ENCODE measurements around the gene AKR1B15. TPM values are rescaled to one million over a fixed set of nuclear protein-coding genes. Genes with fewer than 3 reads are reported as not detected.
"Not testable (repeated sequence)": the region's sequence is repeated elsewhere in the genome, so short reads cannot be mapped to it uniquely, and the experiment has no call there.

AKR1B15 gene
- total RNA-seq, 1 experiment from 2014 or later: 0.73 TPM

- no peak for DNase-seq
- no peak overlapping the region for H3K27ac Mint-ChIP-seq (ENCODE audit: unreplicated experiment)
- CTCF ChIA-PET: interaction anchor here (0.6 kb wide), 1 partner anchor 9 kb away, joined by 6 read pairs; no protein-coding TSS in a partner anchor
- TF ChIP-seq, protein P1, sequence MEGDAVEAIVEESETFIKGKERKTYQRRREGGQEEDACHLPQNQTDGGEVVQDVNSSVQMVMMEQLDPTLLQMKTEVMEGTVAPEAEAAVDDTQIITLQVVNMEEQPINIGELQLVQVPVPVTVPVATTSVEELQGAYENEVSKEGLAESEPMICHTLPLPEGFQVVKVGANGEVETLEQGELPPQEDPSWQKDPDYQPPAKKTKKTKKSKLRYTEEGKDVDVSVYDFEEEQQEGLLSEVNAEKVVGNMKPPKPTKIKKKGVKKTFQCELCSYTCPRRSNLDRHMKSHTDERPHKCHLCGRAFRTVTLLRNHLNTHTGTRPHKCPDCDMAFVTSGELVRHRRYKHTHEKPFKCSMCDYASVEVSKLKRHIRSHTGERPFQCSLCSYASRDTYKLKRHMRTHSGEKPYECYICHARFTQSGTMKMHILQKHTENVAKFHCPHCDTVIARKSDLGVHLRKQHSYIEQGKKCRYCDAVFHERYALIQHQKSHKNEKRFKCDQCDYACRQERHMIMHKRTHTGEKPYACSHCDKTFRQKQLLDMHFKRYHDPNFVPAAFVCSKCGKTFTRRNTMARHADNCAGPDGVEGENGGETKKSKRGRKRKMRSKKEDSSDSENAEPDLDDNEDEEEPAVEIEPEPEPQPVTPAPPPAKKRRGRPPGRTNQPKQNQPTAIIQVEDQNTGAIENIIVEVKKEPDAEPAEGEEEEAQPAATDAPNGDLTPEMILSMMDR (IDR thresholded peaks at IDR 0.05; ENCODE audit: unreplicated experiment): no peak
- peaks cover 29% of the 10 kb centered on the region for H3K4me1 Mint-ChIP-seq (ENCODE audit: low read depth, unreplicated experiment)
- H3K27me3 Mint-ChIP-seq (ENCODE audit: unreplicated experiment): no peaks in the 10 kb centered on the region
- peaks cover 12% of the 10 kb centered on the region for H3K36me3 Mint-ChIP-seq (ENCODE audit: insufficient read depth, unreplicated experiment)
- H3K9me3 Mint-ChIP-seq (ENCODE audit: low read depth, unreplicated experiment): no peaks in the 10 kb centered on the region
- intact Hi-C loops (cut with micrococcal nuclease; ENCODE audit: unreplicated experiment): no loop called here
- BruUV-seq (replicated peaks): no TSS peak
- H3K4me3 Mint-ChIP-seq (ENCODE audit: low read depth, unreplicated experiment): no peak overlapping the region
Measured at GRCh38 chr7:134535919-134536299, 13.0 kb upstream of the AKR1B15 start.

DNA sequence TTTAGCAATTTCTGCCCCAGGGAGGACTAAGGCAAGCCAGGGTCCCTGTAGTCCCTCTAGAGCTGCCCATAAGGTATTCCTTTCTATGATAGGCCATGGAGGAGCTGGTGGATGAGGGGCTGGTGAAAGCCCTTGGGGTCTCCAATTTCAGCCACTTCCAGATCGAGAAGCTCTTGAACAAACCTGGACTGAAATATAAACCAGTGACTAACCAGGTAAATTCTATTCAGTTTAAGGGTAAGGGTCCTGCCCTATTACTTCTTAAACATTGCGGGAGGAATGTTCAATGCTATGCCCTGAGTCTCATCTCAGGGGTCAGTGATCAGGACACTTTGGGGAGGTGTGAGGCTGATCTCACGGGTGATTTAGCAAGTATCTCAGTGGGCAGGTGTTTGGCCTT, 12.4 kb upstream of the AKR1B15 start:
- intact Hi-C loops (cut with micrococcal nuclease; ENCODE audit: unreplicated experiment); H3K4me3 Mint-ChIP-seq (ENCODE audit: low read depth, unreplicated experiment); H3K9me3 Mint-ChIP-seq (ENCODE audit: low read depth, unreplicated experiment); H3K27ac Mint-ChIP-seq (ENCODE audit: unreplicated experiment); CTCF ChIA-PET; BruUV-seq (replicated peaks); DNase-seq; H3K27me3 Mint-ChIP-seq (ENCODE audit: unreplicated experiment); H3K36me3 Mint-ChIP-seq (ENCODE audit: insufficient read depth, unreplicated experiment): not testable (repeated sequence)
- H3K4me1 Mint-ChIP-seq (ENCODE audit: low read depth, unreplicated experiment): peaks cover 23% of the 10 kb centered on the region

- CTCF ChIA-PET; H3K9me3 Mint-ChIP-seq (ENCODE audit: low read depth, unreplicated experiment); H3K36me3 Mint-ChIP-seq (ENCODE audit: insufficient read depth, unreplicated experiment); intact Hi-C loops (cut with micrococcal nuclease; ENCODE audit: unreplicated experiment); BruUV-seq (replicated peaks); DNase-seq; H3K27me3 Mint-ChIP-seq (ENCODE audit: unreplicated experiment); H3K4me3 Mint-ChIP-seq (ENCODE audit: low read depth, unreplicated experiment); H3K27ac Mint-ChIP-seq (ENCODE audit: unreplicated experiment): not testable (repeated sequence)
- peaks cover 15% of the 10 kb centered on the region for H3K4me1 Mint-ChIP-seq (ENCODE audit: low read depth, unreplicated experiment)
Measured at GRCh38 chr7:134537273-134537781, 11.6 kb upstream of the AKR1B15 start.

GRCh38 chr7:134539380-134540004, 9.4 kb upstream of the AKR1B15 start:
- H3K4me3 Mint-ChIP-seq (ENCODE audit: low read depth, unreplicated experiment): no peak overlapping the region
- no peaks in the 10 kb centered on the region for H3K9me3 Mint-ChIP-seq (ENCODE audit: low read depth, unreplicated experiment)
- no peaks in the 10 kb centered on the region for H3K27me3 Mint-ChIP-seq (ENCODE audit: unreplicated experiment)
- BruUV-seq (replicated peaks): no TSS peak
- H3K4me1 Mint-ChIP-seq (ENCODE audit: low read depth, unreplicated experiment): no peaks in the 10 kb centered on the region
- TF ChIP-seq, protein P1 (IDR thresholded peaks at IDR 0.05; ENCODE audit: unreplicated experiment): no peak
- H3K36me3 Mint-ChIP-seq (ENCODE audit: insufficient read depth, unreplicated experiment): no peaks in the 10 kb centered on the region
- intact Hi-C loops (cut with micrococcal nuclease; ENCODE audit: unreplicated experiment): no loop called here
- CTCF ChIA-PET: no interaction called here
- no peak for DNase-seq
- no peak overlapping the region for H3K27ac Mint-ChIP-seq (ENCODE audit: unreplicated experiment)

DNA sequence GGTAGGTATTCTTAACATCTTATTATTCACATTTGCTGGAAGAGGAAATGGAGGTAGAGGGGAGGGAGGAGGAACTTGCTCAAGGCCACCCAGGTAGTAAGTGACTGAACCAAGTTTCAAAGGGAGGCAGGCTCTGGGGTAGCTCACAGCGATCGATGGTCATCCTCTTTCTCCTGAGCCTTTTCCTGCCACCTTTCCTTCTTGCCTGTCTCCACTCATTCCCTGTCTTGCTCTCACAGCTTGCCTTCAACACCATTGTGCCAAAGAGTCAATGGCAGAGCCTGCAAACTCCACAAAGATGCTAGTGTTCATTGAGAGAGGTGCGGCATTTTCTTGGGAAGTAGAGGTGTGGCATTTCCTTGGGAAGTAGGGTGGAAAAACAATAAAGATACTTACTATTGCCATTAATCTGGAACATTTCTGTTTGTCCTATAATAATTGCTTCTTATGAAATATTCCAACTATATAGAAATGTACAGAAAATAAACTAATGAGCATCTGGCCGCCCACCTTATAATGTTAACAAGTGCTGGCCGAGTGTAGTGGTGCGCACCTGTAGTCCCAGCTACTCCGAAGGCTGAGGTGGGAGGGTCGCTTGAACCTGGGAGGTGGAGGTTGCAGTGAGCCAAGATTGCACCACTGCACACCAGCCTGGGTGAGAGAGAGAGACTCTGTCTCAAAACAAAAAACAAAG, 7.3 kb upstream of the AKR1B15 start:
- intact Hi-C loops (cut with micrococcal nuclease; ENCODE audit: unreplicated experiment); H3K27ac Mint-ChIP-seq (ENCODE audit: unreplicated experiment); H3K27me3 Mint-ChIP-seq (ENCODE audit: unreplicated experiment); H3K36me3 Mint-ChIP-seq (ENCODE audit: insufficient read depth, unreplicated experiment); H3K4me3 Mint-ChIP-seq (ENCODE audit: low read depth, unreplicated experiment); H3K9me3 Mint-ChIP-seq (ENCODE audit: low read depth, unreplicated experiment); H3K4me1 Mint-ChIP-seq (ENCODE audit: low read depth, unreplicated experiment); DNase-seq; BruUV-seq (replicated peaks): not testable (repeated sequence)
- CTCF ChIA-PET: interaction anchor here (0.6 kb wide), 1 partner anchor 108 kb away, joined by 3 read pairs; no protein-coding TSS in a partner anchor

Data from Calu3 (cell line).